IMR-90 (cell line): Measurements from ENCODE around the gene SLC7A10. TPM values are rescaled to one million over a fixed set of nuclear protein-coding genes. Genes with fewer than 3 reads are reported as not detected.

Experiments
- ATAC-seq: fragments of 200-7000 bp; cut with Tn5 transposase; 2 replicates; pipeline ENCODE4 v1.9.1; 2020; ENCODE audit warnings: low read depth, mild to moderate bottlenecking, moderate library complexity
- BruUV-seq: library from RNA; stranded (reverse); fragments of 400-500 nt; replicated peaks from 2 replicates; lab custom pipeline; 2021; lab: Mats Ljungman, UMichigan
- CTCF ChIA-PET: fragments of 300-600 bp; formaldehyde crosslinking; extraction: SDS; loops from one replicate; lab custom pipeline; 2021; ENCODE audit warnings: antibody characterized with exemption; lab: Yijun Ruan, JAX
- POLR2A ChIA-PET: fragments of 300-600 bp; sonication (Branson Sonifier 250); formaldehyde crosslinking; loops from one replicate; lab custom pipeline; 2022; ENCODE audit warnings: antibody characterized with exemption; ENCODE audit not compliant: unreplicated experiment; lab: Charles Lee
- DNase-seq: peaks from one replicate; pipeline ENCODE4 v3.0.0; 2013
- H2AFZ ChIP-seq: replicated peaks from 2 replicates; pipeline ENCODE3; 2013; ENCODE audit warnings: low read length, mild to moderate bottlenecking; ENCODE audit not compliant: poor library complexity
- H2AK5ac ChIP-seq: 2 replicates; pipeline ENCODE4 v1.6.1; 2013; ENCODE audit warnings: low read depth, low read length, inconsistent platforms
- H2AK9ac ChIP-seq: replicated peaks from 2 replicates; pipeline ENCODE3; 2013; ENCODE audit warnings: mild to moderate bottlenecking, low read depth, low read length, moderate library complexity; ENCODE audit not compliant: poor library complexity
- H2BK120ac ChIP-seq: 2 replicates; pipeline ENCODE4 v1.6.1; 2013; ENCODE audit warnings: low read depth, low read length, inconsistent platforms
- H2BK15ac ChIP-seq: 3 replicates; pipeline ENCODE4 v1.6.1; 2013; ENCODE audit warnings: low read depth, low read length, inconsistent platforms
- H2BK20ac ChIP-seq: 2 replicates; pipeline ENCODE4 v1.6.1; 2013; ENCODE audit warnings: low read depth, mild to moderate bottlenecking, inconsistent platforms, low read length, moderate library complexity
- H2BK5ac ChIP-seq: 2 replicates; pipeline ENCODE4 v1.6.1; 2013; ENCODE audit warnings: mild to moderate bottlenecking, low read depth, low read length, inconsistent platforms; ENCODE audit not compliant: poor library complexity, severe bottlenecking
- H3K14ac ChIP-seq: replicated peaks from 2 replicates; pipeline ENCODE4 v1.6.1; 2013; ENCODE audit warnings: low read depth, low read length, inconsistent platforms
- H3K18ac ChIP-seq: 2 replicates; pipeline ENCODE4 v1.6.1; 2013; ENCODE audit warnings: low read depth, low read length, control low read depth
- H3K23ac ChIP-seq: 2 replicates; pipeline ENCODE4 v1.6.1; 2013; ENCODE audit warnings: low read depth, low read length, inconsistent platforms
- H3K27ac ChIP-seq: 2 replicates; pipeline ENCODE4 v1.5.1; 2013; ENCODE audit warnings: mild to moderate bottlenecking, control low read depth, low read length; ENCODE audit not compliant: insufficient read depth
- H3K27me3 ChIP-seq: 2 replicates; pipeline ENCODE4 v1.6.1; 2013; ENCODE audit warnings: low read length; ENCODE audit not compliant: control insufficient read depth, insufficient read depth
- H3K36me3 ChIP-seq: 2 replicates; pipeline ENCODE4 v1.6.1; 2013; ENCODE audit warnings: low read length, mixed read lengths; ENCODE audit not compliant: control insufficient read depth, insufficient read depth
- H3K4ac ChIP-seq: 2 replicates; pipeline ENCODE4 v1.6.1; 2013; ENCODE audit warnings: low read depth, low read length, inconsistent platforms
- H3K4me1 ChIP-seq: 2 replicates; pipeline ENCODE4 v1.6.1; 2013; ENCODE audit warnings: low read length, mixed read lengths; ENCODE audit not compliant: control insufficient read depth, insufficient read depth
- H3K4me2 ChIP-seq: 2 replicates; pipeline ENCODE4 v1.6.1; 2013; ENCODE audit warnings: low read depth, mild to moderate bottlenecking, control low read depth, low read length, moderate library complexity
- H3K4me3 ChIP-seq: 2 replicates; pipeline ENCODE4 v1.5.1; 2013; ENCODE audit warnings: low read depth, mild to moderate bottlenecking, control low read depth, low read length, moderate library complexity; ENCODE audit not compliant: insufficient read depth
- H3K56ac ChIP-seq: 2 replicates; pipeline ENCODE4 v1.6.1; 2013; ENCODE audit warnings: low read length, inconsistent platforms; ENCODE audit not compliant: insufficient read depth; ENCODE audit errors: extremely low read depth
- H3K79me1 ChIP-seq, 2 experiments: 2 replicates each; pipeline ENCODE4 v1.6.1; 2013; ENCODE audit warnings: low read length in 2 of 2, inconsistent platforms in 1 of 2, low read depth in 1 of 2
- H3K9ac ChIP-seq: 2 replicates; pipeline ENCODE4 v1.6.1; 2013; ENCODE audit warnings: low read depth, low read length, control low read depth
- H3K9me1 ChIP-seq: 2 replicates; pipeline ENCODE4 v1.6.1; 2013; ENCODE audit warnings: low read length, inconsistent platforms; ENCODE audit not compliant: insufficient read depth
- H3K9me3 ChIP-seq: 2 replicates; pipeline ENCODE4 v1.6.1; 2013; ENCODE audit warnings: low read length; ENCODE audit not compliant: control insufficient read depth, insufficient read depth
- H4K20me1 ChIP-seq: 2 replicates; pipeline ENCODE4 v1.6.1; 2013; ENCODE audit warnings: low read length, inconsistent platforms; ENCODE audit not compliant: insufficient read depth
- H4K5ac ChIP-seq: 2 replicates; pipeline ENCODE4 v1.6.1; 2013; ENCODE audit warnings: mild to moderate bottlenecking, low read depth, low read length, control low read depth
- H4K8ac ChIP-seq, 2 experiments: 2 replicates each; pipeline ENCODE4 v1.6.1; 2013; ENCODE audit warnings: low read depth in 2 of 2, low read length in 2 of 2, control low read depth in 1 of 2, inconsistent platforms in 1 of 2
- H4K91ac ChIP-seq: 2 replicates; pipeline ENCODE4 v1.6.1; 2013; ENCODE audit warnings: low read depth, low read length, inconsistent platforms; ENCODE audit not compliant: insufficient read depth
- BHLHE40 ChIP-seq: fragments of 150-350 bp; IDR thresholded peaks from 2 replicates; pipeline ENCODE4 v1.6.1; 2016; ENCODE audit warnings: mild to moderate bottlenecking, low read depth, low read length
- CEBPB ChIP-seq: IDR thresholded peaks from 2 replicates; pipeline ENCODE4 v1.6.1; 2012; ENCODE audit warnings: low read depth, low read length, improper control_type of control experiment
- CHD1 ChIP-seq: IDR thresholded peaks from 2 replicates; pipeline ENCODE4 v1.6.1; 2012; ENCODE audit warnings: low read depth, low read length, improper control_type of control experiment
- CTCF ChIP-seq: conservative IDR thresholded peaks from 2 replicates; pipeline ENCODE4 v1.5.1; 2012; ENCODE audit warnings: mild to moderate bottlenecking, low read depth, low read length, improper control_type of control experiment
- MAFK ChIP-seq: IDR thresholded peaks from 2 replicates; pipeline ENCODE4 v1.6.1; 2012; ENCODE audit warnings: low read depth, low read length, improper control_type of control experiment
- MAZ ChIP-seq: IDR thresholded peaks from 2 replicates; pipeline ENCODE4 v1.6.1; 2012; ENCODE audit warnings: low read depth, mild to moderate bottlenecking, low read length, improper control_type of control experiment, moderate library complexity, borderline replicate concordance
- MXI1 ChIP-seq: IDR thresholded peaks from 2 replicates; pipeline ENCODE4 v1.6.1; 2012; ENCODE audit warnings: low read depth, mild to moderate bottlenecking, low read length, moderate library complexity, borderline replicate concordance
- POLR2A ChIP-seq: IDR thresholded peaks from 2 replicates; pipeline ENCODE4 v1.6.1; 2012; ENCODE audit warnings: mild to moderate bottlenecking, low read depth, low read length
- RAD21 ChIP-seq: IDR thresholded peaks from 2 replicates; pipeline ENCODE4 v1.6.1; 2012; ENCODE audit warnings: low read length, improper control_type of control experiment
- RCOR1 ChIP-seq: IDR thresholded peaks from 2 replicates; pipeline ENCODE4 v1.6.1; 2012; ENCODE audit warnings: mild to moderate bottlenecking, low read length, improper control_type of control experiment; ENCODE audit not compliant: insufficient replicate concordance
- RFX5 ChIP-seq: IDR thresholded peaks from 2 replicates; pipeline ENCODE4 v1.8.0; 2012; ENCODE audit warnings: low read depth, mild to moderate bottlenecking, low read length, moderate library complexity
- SMC3 ChIP-seq: fragments of 150-350 bp; IDR thresholded peaks from 2 replicates; pipeline ENCODE4 v1.6.1; 2016; ENCODE audit warnings: low read depth, mild to moderate bottlenecking, antibody characterized with exemption, low read length, moderate library complexity
- USF2 ChIP-seq: fragments of 150-350 bp; IDR thresholded peaks from 2 replicates; pipeline ENCODE4 v1.6.1; 2017; ENCODE audit warnings: mild to moderate bottlenecking, antibody characterized with exemption, low read length, low read depth
- WGBS, 2 experiments: methylation state at CpG; one replicate each; pipeline versions ENCODE4 v1.1.5 to v1.1.7; 2013; ENCODE audit warnings: missing lambda C conversion rate in 2 of 2; ENCODE audit not compliant: insufficient read length in 1 of 2; ENCODE audit errors: extremely low coverage in 2 of 2; 5-methylcytosine and 5-hydroxymethylcytosine counted together
- dilution Hi-C: fragments of 300-500 bp; cut with HindIII; formaldehyde crosslinking; loops from one replicate; pipeline ENCODE4 v1.14.3; 2018; ENCODE audit warnings: low sequenced_read_pairs; ENCODE audit not compliant: unreplicated experiment
- in situ Hi-C: fragments of 300-500 bp; cut with MboI; formaldehyde crosslinking; loops from 3 replicates; pipeline ENCODE4 v1.14.3; 2019; ENCODE audit warnings: low sequenced_read_pairs, inconsistent platforms, mixed read lengths
- intact Hi-C: fragments of 100-400 bp; cut with micrococcal nuclease; formaldehyde crosslinking; loops from 2 replicates; pipeline ENCODE4 v1.10.0; 2022
- polyA plus RNA-seq, 3 experiments: library from polyadenylated mRNA; depleted of rRNA; stranded (reverse); fragments of >200 nt; gene quantifications; 2 replicates each; pipeline ENCODE4 v1.2.3, GENCODE V29; 2012; ENCODE audit warnings: low replicate concordance in 1 of 3
- total RNA-seq: library from RNA; depleted of rRNA; stranded (reverse); fragments of >200 nt; gene quantifications from 2 replicates; pipeline ENCODE4 v1.2.3, GENCODE V29; 2012

The SLC7A10 gene
- total and polyA plus RNA-seq, 2 of the 4 experiments (the other 2 are of a cell fraction): not detected

GRCh38 chr19:33197591-33198000, 28.1 kb downstream of the SLC7A10 start:
- Histone ChIP-seq H3K4me1 (peaks cover 3% of the 10 kb centered on the region; the same call in 1 of the 2 replicates), H2AK5ac (no peak overlapping the region), H3K36me3 (peaks cover 2% of the 10 kb centered on the region; the same call in 1 of the 2 replicates), H3K23ac (no peak overlapping the region), H3K27ac (no peak overlapping the region), H3K4ac (no peak overlapping the region), H2BK20ac (no peak overlapping the region), H2AK9ac (no peak overlapping the region), H3K4me2 (no peak overlapping the region), H3K27me3 (peaks cover 5% of the 10 kb centered on the region; the same call in 1 of the 2 replicates), H3K14ac (no peak overlapping the region), H2BK120ac (no peak overlapping the region), H3K79me1 (peaks cover 0 to 13% of the 10 kb centered on the region in 2 experiments; a peak in 1 of 4 replicates), H4K91ac (no peak overlapping the region), H3K56ac (no peak overlapping the region), H3K9ac (no peak overlapping the region), H4K5ac (no peak overlapping the region), H2BK15ac (no peak overlapping the region), H3K9me3 (no peaks in the 10 kb centered on the region), H3K4me3 (no peak overlapping the region), H2AFZ (no peak overlapping the region), H3K18ac (no peak overlapping the region), H4K8ac (no peak overlapping the region), H3K9me1 (no peaks in the 10 kb centered on the region), H4K20me1 (peaks cover 12% of the 10 kb centered on the region), H2BK5ac (no peak overlapping the region)
- TF ChIP-seq CEBPB (no peak), RCOR1 (no peak), MXI1 (no peak), CTCF (no peak), POLR2A (no peak), MAFK (no peak), CHD1 (no peak), MAZ (no peak), SMC3 (no peak), RAD21 (no peak), USF2 (no peak), RFX5 (no peak), BHLHE40 (no peak)
- ChIA-PET POLR2A (no interaction called here), CTCF (no interaction called here)
- intact Hi-C loops: no loop called here
- WGBS, 2 experiments: 93% methylated on average over 5 of the region's 11 CpGs; no CpG with 5 or more reads in 1 of the 2 experiments
- ATAC-seq: no peak
- dilution Hi-C loops: no loop called here
- in situ Hi-C loops: no loop called here
- no TSS peak for BruUV-seq
- DNase-seq: no peak
